Neural progenitor cell (in vitro differentiated cells): ENCODE results near the gene MEG3. TPM values are rescaled to one million over a fixed set of nuclear protein-coding genes. Genes with fewer than 3 reads are reported as not detected.

Source experiments
- DNase-seq: peaks from one replicate; pipeline ENCODE4 v3.0.0-alpha.2; 2016; ENCODE audit warnings: low spot score
- H2AFZ ChIP-seq: fragments of 200-600 bp; sonication (generic); replicated peaks from 2 replicates; pipeline ENCODE4 v1.6.1; 2016; ENCODE audit warnings: antibody characterized with exemption
- H3F3A ChIP-seq: fragments of 200-600 bp; sonication (generic); 2 replicates; pipeline ENCODE4 v1.6.1; 2016; ENCODE audit warnings: antibody characterized with exemption, low read depth
- H3K27ac ChIP-seq: fragments of 200-600 bp; sonication (generic); 2 replicates; pipeline ENCODE4 v1.5.1; 2016; ENCODE audit warnings: mild to moderate bottlenecking
- H3K27me3 ChIP-seq: fragments of 200-600 bp; sonication (generic); 2 replicates; pipeline ENCODE4 v1.6.1; 2016; ENCODE audit warnings: mild to moderate bottlenecking, moderate library complexity
- H3K36me3 ChIP-seq: fragments of 200-600 bp; sonication (generic); 2 replicates; pipeline ENCODE4 v1.5.1; 2016
- H3K4me1 ChIP-seq: fragments of 200-600 bp; sonication (generic); 2 replicates; pipeline ENCODE4 v1.6.1; 2016; ENCODE audit warnings: mixed run types
- H3K4me2 ChIP-seq: fragments of 200-600 bp; sonication (generic); 2 replicates; pipeline ENCODE4 v1.6.1; 2016
- H3K4me3 ChIP-seq: fragments of 200-600 bp; sonication (generic); 2 replicates; pipeline ENCODE4 v1.5.1; 2016
- H3K79me2 ChIP-seq: fragments of 200-600 bp; sonication (generic); 2 replicates; pipeline ENCODE4 v1.6.1; 2016; ENCODE audit warnings: low read depth
- H3K9ac ChIP-seq: fragments of 200-600 bp; sonication (generic); 2 replicates; pipeline ENCODE4 v1.6.1; 2016
- H3K9me3 ChIP-seq: fragments of 200-600 bp; sonication (generic); 2 replicates; pipeline ENCODE4 v1.5.1; 2016; ENCODE audit warnings: low read depth
- H4K20me1 ChIP-seq: fragments of 200-600 bp; sonication (generic); 2 replicates; pipeline ENCODE4 v1.6.1; 2016; ENCODE audit warnings: low read depth
- H3K27ac Mint-ChIP-seq: 3 replicates; pipeline ENCODE4 v1.8.0; 2021; ENCODE audit warnings: mixed read lengths
- H3K27me3 Mint-ChIP-seq: 2 replicates; pipeline ENCODE4 v1.8.0; 2022; ENCODE audit warnings: low read depth, mild to moderate bottlenecking, inconsistent platforms, moderate library complexity, mixed read lengths; ENCODE audit not compliant: insufficient read depth
- H3K36me3 Mint-ChIP-seq: 3 replicates; pipeline ENCODE4 v1.8.0; 2021; ENCODE audit warnings: mixed read lengths
- H3K4me1 Mint-ChIP-seq: 3 replicates; pipeline ENCODE4 v1.8.0; 2021; ENCODE audit warnings: mixed read lengths
- H3K4me3 Mint-ChIP-seq: 3 replicates; pipeline ENCODE4 v1.8.0; 2021; ENCODE audit warnings: mild to moderate bottlenecking, moderate library complexity, mixed read lengths
- H3K9me3 Mint-ChIP-seq: 3 replicates; pipeline ENCODE4 v1.8.0; 2020; ENCODE audit warnings: mixed read lengths
- EZH2 ChIP-seq: fragments of 200-600 bp; sonication (generic); IDR thresholded peaks from 2 replicates; pipeline ENCODE4 v1.6.1; 2017; ENCODE audit warnings: antibody characterized with exemption, mild to moderate bottlenecking, moderate library complexity
- EZH2phosphoT487 ChIP-seq: fragments of 200-600 bp; sonication (generic); IDR thresholded peaks from 2 replicates; pipeline ENCODE4 v1.6.1; 2017; ENCODE audit warnings: antibody characterized with exemption
- total RNA-seq: library from RNA; depleted of rRNA; stranded (reverse); fragments of >200 nt; gene quantifications from 2 replicates; pipeline ENCODE4 v1.2.3, GENCODE V29; 2015; ENCODE audit warnings: low replicate concordance
- TF ChIP-seq, protein P1 (sequence below): fragments of 200-600 bp; sonication (generic); IDR thresholded peaks from 2 replicates; pipeline ENCODE4 v1.5.1; 2017; ENCODE audit warnings: antibody characterized with exemption, mild to moderate bottlenecking

MEG3 gene
- total RNA-seq, 1 donor from 2014 or later: 10.6 TPM

DNA sequence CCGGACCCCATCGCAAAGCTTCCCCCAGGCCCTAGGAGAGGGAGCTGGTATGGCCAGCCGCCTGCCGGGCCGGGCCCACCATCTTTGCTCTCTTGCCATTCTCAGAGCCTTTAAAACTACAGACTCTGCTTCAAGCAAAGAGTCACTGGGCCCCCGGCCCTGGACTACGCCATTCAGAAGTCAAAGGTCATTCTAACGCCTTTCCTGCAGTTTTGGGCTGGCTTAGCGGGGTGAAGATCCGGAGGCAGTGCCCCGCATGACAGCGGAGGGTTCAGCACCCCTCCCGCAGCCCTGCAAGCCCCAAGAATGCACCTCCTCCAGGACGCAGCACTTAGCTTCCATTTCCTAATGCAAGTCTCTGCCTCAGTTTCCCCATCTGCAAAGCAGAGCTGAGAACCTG lies 38.3 kb upstream of the MEG3 start:
- Mint-ChIP-seq H3K9me3 (peaks cover 4% of the 10 kb centered on the region), H3K36me3 (no peaks in the 10 kb centered on the region), H3K27ac (no peak overlapping the region), H3K27me3 (peaks cover 25% of the 10 kb centered on the region), H3K4me1 (peaks cover 75% of the 10 kb centered on the region), H3K4me3 (no peak overlapping the region)
- peaks cover 35% of the 10 kb centered on the region for H3K4me1 ChIP-seq
- no peaks in the 10 kb centered on the region for H3K79me2 ChIP-seq
- peaks cover 22% of the 10 kb centered on the region for H3F3A ChIP-seq
- H3K36me3 ChIP-seq: no peaks in the 10 kb centered on the region
- no peak overlapping the region for H3K27ac ChIP-seq
- no peak for DNase-seq
- H3K9ac ChIP-seq: no peak overlapping the region
- no peaks in the 10 kb centered on the region for H3K9me3 ChIP-seq
- no peak overlapping the region for H3K4me3 ChIP-seq
- no peaks in the 10 kb centered on the region for H4K20me1 ChIP-seq
- no peak overlapping the region for H3K4me2 ChIP-seq
- no peaks in the 10 kb centered on the region for H3K27me3 ChIP-seq
- TF ChIP-seq EZH2 (no peak), EZH2phosphoT487 (no peak)
- TF ChIP-seq, protein P1, sequence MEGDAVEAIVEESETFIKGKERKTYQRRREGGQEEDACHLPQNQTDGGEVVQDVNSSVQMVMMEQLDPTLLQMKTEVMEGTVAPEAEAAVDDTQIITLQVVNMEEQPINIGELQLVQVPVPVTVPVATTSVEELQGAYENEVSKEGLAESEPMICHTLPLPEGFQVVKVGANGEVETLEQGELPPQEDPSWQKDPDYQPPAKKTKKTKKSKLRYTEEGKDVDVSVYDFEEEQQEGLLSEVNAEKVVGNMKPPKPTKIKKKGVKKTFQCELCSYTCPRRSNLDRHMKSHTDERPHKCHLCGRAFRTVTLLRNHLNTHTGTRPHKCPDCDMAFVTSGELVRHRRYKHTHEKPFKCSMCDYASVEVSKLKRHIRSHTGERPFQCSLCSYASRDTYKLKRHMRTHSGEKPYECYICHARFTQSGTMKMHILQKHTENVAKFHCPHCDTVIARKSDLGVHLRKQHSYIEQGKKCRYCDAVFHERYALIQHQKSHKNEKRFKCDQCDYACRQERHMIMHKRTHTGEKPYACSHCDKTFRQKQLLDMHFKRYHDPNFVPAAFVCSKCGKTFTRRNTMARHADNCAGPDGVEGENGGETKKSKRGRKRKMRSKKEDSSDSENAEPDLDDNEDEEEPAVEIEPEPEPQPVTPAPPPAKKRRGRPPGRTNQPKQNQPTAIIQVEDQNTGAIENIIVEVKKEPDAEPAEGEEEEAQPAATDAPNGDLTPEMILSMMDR: no peak
- no peak overlapping the region for H2AFZ ChIP-seq

DNA sequence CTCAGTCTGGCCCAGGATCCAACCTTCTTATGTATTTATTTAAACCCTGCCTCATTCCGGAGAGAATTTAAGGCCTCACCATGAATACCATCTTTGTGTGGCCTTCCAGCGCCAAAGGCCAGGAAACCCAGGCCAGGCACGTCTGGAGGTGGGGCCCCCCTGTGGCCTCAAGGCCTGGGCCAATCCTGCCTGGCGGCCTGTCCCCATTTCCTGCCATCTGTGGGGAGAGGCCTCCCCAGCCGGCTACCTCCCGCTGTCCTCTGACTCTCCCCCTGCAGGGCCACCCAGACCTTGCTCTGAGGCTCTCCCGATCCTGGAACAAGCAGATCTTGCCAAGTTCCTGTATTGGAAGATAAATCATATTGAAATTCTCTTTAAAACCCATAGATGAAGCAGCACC lies 37.4 kb upstream of the MEG3 start:
- Histone ChIP-seq H3K36me3 (no peaks in the 10 kb centered on the region), H3K27ac (no peak overlapping the region), H3K9me3 (no peaks in the 10 kb centered on the region), H3F3A (peaks cover 13% of the 10 kb centered on the region), H3K27me3 (no peaks in the 10 kb centered on the region), H3K9ac (no peak overlapping the region), H3K4me3 (no peak overlapping the region), H2AFZ (no peak overlapping the region), H4K20me1 (no peaks in the 10 kb centered on the region), H3K4me2 (no peak overlapping the region), H3K4me1 (peaks cover 27% of the 10 kb centered on the region), H3K79me2 (no peaks in the 10 kb centered on the region)
- H3K36me3 Mint-ChIP-seq: no peaks in the 10 kb centered on the region
- DNase-seq: no peak
- H3K9me3 Mint-ChIP-seq: peaks cover 4% of the 10 kb centered on the region
- TF ChIP-seq EZH2: no peak
- TF ChIP-seq, protein P1: no peak
- no peak for TF ChIP-seq EZH2phosphoT487
- H3K4me1 Mint-ChIP-seq: peaks cover 67% of the 10 kb centered on the region
- H3K4me3 Mint-ChIP-seq: peak overlapping the region; percentile 7
- H3K27ac Mint-ChIP-seq: peak overlapping the region; percentile 58
- peaks cover 23% of the 10 kb centered on the region for H3K27me3 Mint-ChIP-seq

DNA sequence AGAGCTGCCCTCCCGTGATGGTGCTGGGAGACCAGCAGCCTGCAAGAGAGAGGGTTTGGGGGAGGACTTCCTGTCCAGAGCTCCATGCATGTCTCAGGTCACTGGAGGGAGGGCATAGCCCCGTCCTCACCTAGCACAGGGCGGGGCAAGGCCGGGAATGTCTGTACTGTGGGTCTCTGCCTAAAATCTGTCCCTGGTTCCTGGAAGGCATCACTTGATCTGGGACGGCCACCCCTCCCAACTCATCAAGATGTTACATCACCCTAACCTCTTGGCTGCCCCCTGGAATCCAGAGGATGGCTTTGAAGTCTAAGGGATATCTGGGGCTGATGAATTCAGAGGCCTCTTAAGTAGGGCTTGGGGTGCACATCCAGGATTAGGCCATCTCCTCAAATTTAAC lies 37.0 kb upstream of the MEG3 start:
- peaks cover 24% of the 10 kb centered on the region for H3K4me1 ChIP-seq
- H3K27ac ChIP-seq: no peak overlapping the region
- Mint-ChIP-seq H3K9me3 (peaks cover 4% of the 10 kb centered on the region), H3K4me1 (peaks cover 62% of the 10 kb centered on the region), H3K4me3 (no peak overlapping the region), H3K27me3 (peaks cover 22% of the 10 kb centered on the region), H3K36me3 (no peaks in the 10 kb centered on the region), H3K27ac (peak overlapping the region; percentile 17)
- H3F3A ChIP-seq: peaks cover 9% of the 10 kb centered on the region
- TF ChIP-seq, protein P1: no peak
- TF ChIP-seq EZH2: no peak
- no peak for TF ChIP-seq EZH2phosphoT487
- H3K9me3 ChIP-seq: no peaks in the 10 kb centered on the region
- H3K4me2 ChIP-seq: no peak overlapping the region
- no peaks in the 10 kb centered on the region for H3K79me2 ChIP-seq
- H4K20me1 ChIP-seq: no peaks in the 10 kb centered on the region
- no peaks in the 10 kb centered on the region for H3K27me3 ChIP-seq
- no peak overlapping the region for H3K9ac ChIP-seq
- no peak overlapping the region for H3K4me3 ChIP-seq
- H2AFZ ChIP-seq: no peak overlapping the region
- H3K36me3 ChIP-seq: no peaks in the 10 kb centered on the region
- DNase-seq: no peak
